ENCODE data around the gene IFNA4. TPM values are rescaled to one million over a fixed set of nuclear protein-coding genes. Genes with fewer than 3 reads are reported as not detected.
"Not testable (repeated sequence)": the region's sequence is repeated elsewhere in the genome, so short reads cannot be mapped to it uniquely, and the experiment has no call there.

The IFNA4 gene
- not detected for total RNA-seq

- H3K4me3 ChIP-seq; H3K27me3 ChIP-seq (replicated peaks; ENCODE audit: insufficient read depth); H3K4me1 ChIP-seq (replicated peaks); H3K9me3 ChIP-seq; DNase-seq (ENCODE audit: low spot score); intact Hi-C loops (cut with DNase I); H3K27ac ChIP-seq; H3K36me3 ChIP-seq: not testable (repeated sequence)
- 87% methylated on average over 3 of the region's 3 CpGs for WGBS
Measured at GRCh38 chr9:21187487-21187886, at the start of gene IFNA4. IFNA4 (minus strand) TSS chr9:21187587; CDS start chr9:21187531, 56 bp downstream.

- intact Hi-C loops (cut with DNase I), result loop anchor here (10.0 kb wide), 1 partner anchor 548 kb away; no protein-coding TSS in a partner anchor
- not testable (repeated sequence) for H3K4me3 ChIP-seq; H3K27ac ChIP-seq; H3K27me3 ChIP-seq (replicated peaks; ENCODE audit: insufficient read depth); H3K4me1 ChIP-seq (replicated peaks); H3K36me3 ChIP-seq; H3K9me3 ChIP-seq; DNase-seq (ENCODE audit: low spot score)
- WGBS, result 24% methylated on average over 1 of the region's 1 CpG
Measured at GRCh38 chr9:21236360-21236714, 49.0 kb upstream of the IFNA4 start.

- not testable (repeated sequence) for H3K36me3 ChIP-seq; H3K9me3 ChIP-seq; H3K4me3 ChIP-seq; H3K27me3 ChIP-seq (replicated peaks; ENCODE audit: insufficient read depth); H3K27ac ChIP-seq; H3K4me1 ChIP-seq (replicated peaks)
- peak in 3 of 4 experiments; percentile 31 to 44 (median 37) for TF ChIP-seq CTCF (IDR thresholded peaks at IDR 0.05)
- peak; percentile 30 for DNase-seq (ENCODE audit: low spot score)
- intact Hi-C loops (cut with DNase I), result loop anchor here (10.0 kb wide), 1 partner anchor 549 kb away; no protein-coding TSS in a partner anchor
- WGBS, result 37% methylated on average over 8 of the region's 8 CpGs
Measured at GRCh38 chr9:21235468-21236359, 48.3 kb upstream of the IFNA4 start.

GRCh38 chr9:21234153-21234687, 46.8 kb upstream of the IFNA4 start:
- H3K36me3 ChIP-seq, result no peaks in the 10 kb centered on the region
- no peak overlapping the region for H3K4me3 ChIP-seq
- H3K27me3 ChIP-seq (replicated peaks; ENCODE audit: insufficient read depth), result no peaks in the 10 kb centered on the region
- 83% methylated on average over 4 of the region's 4 CpGs for WGBS
- intact Hi-C loops (cut with DNase I), result loop anchor here (10.0 kb wide), 1 partner anchor 551 kb away; no protein-coding TSS in a partner anchor
- no peak overlapping the region for H3K27ac ChIP-seq
- H3K4me1 ChIP-seq (replicated peaks), result no peaks in the 10 kb centered on the region
- H3K9me3 ChIP-seq, result no peaks in the 10 kb centered on the region
- no peak for DNase-seq (ENCODE audit: low spot score)
- TF ChIP-seq POLR2AphosphoS5 (IDR thresholded peaks at IDR 0.05) (no peak), POLR2A (IDR thresholded peaks at IDR 0.05) (no peak), CTCF (IDR thresholded peaks at IDR 0.05) (no peak)

GRCh38 chr9:21233258-21233657, 45.9 kb upstream of the IFNA4 start:
- H3K9me3 ChIP-seq, result no peaks in the 10 kb centered on the region
- DNase-seq (ENCODE audit: low spot score), result no peak
- TF ChIP-seq CTCF (IDR thresholded peaks at IDR 0.05), result no peak
- no peaks in the 10 kb centered on the region for H3K27me3 ChIP-seq (replicated peaks; ENCODE audit: insufficient read depth)
- H3K4me1 ChIP-seq (replicated peaks), result no peaks in the 10 kb centered on the region
- WGBS, result 95% methylated on average over 2 of the region's 2 CpGs
- H3K27ac ChIP-seq, result no peak overlapping the region
- H3K4me3 ChIP-seq, result no peak overlapping the region
- intact Hi-C loops (cut with DNase I), result loop anchor here (10.0 kb wide), 1 partner anchor 552 kb away; no protein-coding TSS in a partner anchor
- H3K36me3 ChIP-seq, result no peaks in the 10 kb centered on the region

- H3K9me3 ChIP-seq, result no peaks in the 10 kb centered on the region
- TF ChIP-seq POLR2A (IDR thresholded peaks at IDR 0.05) (no peak), POLR2AphosphoS5 (IDR thresholded peaks at IDR 0.05) (no peak), CTCF (IDR thresholded peaks at IDR 0.05) (no peak)
- 81% methylated on average over 2 of the region's 2 CpGs for WGBS
Measured at GRCh38 chr9:21228122-21228521, 40.7 kb upstream of the IFNA4 start, which contains the start of gene IFNA17. IFNA17 (minus strand) TSS chr9:21228222; CDS start chr9:21228173, 49 bp downstream.

GRCh38 chr9:21217211-21217610, 29.8 kb upstream of the IFNA4 start, which contains the start of gene IFNA16:
IFNA16 (minus strand) TSS chr9:21217311; CDS start chr9:21217305, 6 bp downstream.
- H3K27me3 ChIP-seq (replicated peaks; ENCODE audit: insufficient read depth); intact Hi-C loops (cut with DNase I); H3K9me3 ChIP-seq; H3K36me3 ChIP-seq; H3K4me3 ChIP-seq; H3K4me1 ChIP-seq (replicated peaks); H3K27ac ChIP-seq; DNase-seq (ENCODE audit: low spot score): not testable (repeated sequence)
- WGBS, result 100% methylated on average over 1 of the region's 1 CpG

More at GRCh38 chr9:21228122-21228521, 40.7 kb upstream of the IFNA4 start, which contains the start of gene IFNA17:
- H3K27me3 ChIP-seq (replicated peaks; ENCODE audit: insufficient read depth), result no peaks in the 10 kb centered on the region
- no peaks in the 10 kb centered on the region for H3K4me1 ChIP-seq (replicated peaks)
- no peak within 1 kb of the TSS for H3K4me3 ChIP-seq
- no peaks in the 10 kb centered on the region for H3K36me3 ChIP-seq
- H3K27ac ChIP-seq, result no peak within 1 kb of the TSS
- intact Hi-C loops (cut with DNase I), result no loop called here
- DNase-seq (ENCODE audit: low spot score), result no peak
